ENCODE measurements around the gene SLC4A4. TPM values are rescaled to one million over a fixed set of nuclear protein-coding genes. Genes with fewer than 3 reads are reported as not detected.

SLC4A4 gene
- total RNA-seq, 2 donors from 2014 or later, result 99.0 to 124 TPM

- Histone ChIP-seq H3K4me1 (no peaks in the 10 kb centered on the region), H3K9ac (ENCODE audit: low read depth in 2 of 2, low read length in 2 of 2) (no peak overlapping the region), H3K36me3 (no peaks in the 10 kb centered on the region), H3K9me3 (no peaks in the 10 kb centered on the region), H3K27ac (no peak overlapping the region), H3K4me3 (no peak overlapping the region), H3K27me3 (no peaks in the 10 kb centered on the region)
- intact Hi-C loops (cut with DNase I), result no loop called here
- no peak for TF ChIP-seq CTCF (IDR thresholded peaks at IDR 0.05)
- no peak for DNase-seq
Observed at GRCh38 chr4:71380788-71381187, 42.0 kb downstream of the SLC4A4 start.

GRCh38 chr4:71382125-71382899 lies 43.5 kb downstream of the SLC4A4 start:
- H3K27me3 ChIP-seq, result no peaks in the 10 kb centered on the region
- no peak overlapping the region for H3K4me3 ChIP-seq
- no peaks in the 10 kb centered on the region for H3K36me3 ChIP-seq
- H3K9ac ChIP-seq (ENCODE audit: low read depth in 2 of 2, low read length in 2 of 2), result no peak overlapping the region
- no peaks in the 10 kb centered on the region for H3K4me1 ChIP-seq
- no peak for DNase-seq
- H3K9me3 ChIP-seq, result no peaks in the 10 kb centered on the region
- no peak overlapping the region for H3K27ac ChIP-seq
- intact Hi-C loops (cut with DNase I), result no loop called here
- no peak for TF ChIP-seq CTCF (IDR thresholded peaks at IDR 0.05)

- DNase-seq, result no peak
- H3K27me3 ChIP-seq, result no peaks in the 10 kb centered on the region
- no peaks in the 10 kb centered on the region for H3K9me3 ChIP-seq
- H3K36me3 ChIP-seq, result no peaks in the 10 kb centered on the region
- H3K9ac ChIP-seq (ENCODE audit: low read depth in 2 of 2, low read length in 2 of 2), result no peak overlapping the region
- no peaks in the 10 kb centered on the region for H3K4me1 ChIP-seq
- no peak overlapping the region for H3K4me3 ChIP-seq
- intact Hi-C loops (cut with DNase I), result no loop called here
- H3K27ac ChIP-seq, result no peak overlapping the region
- no peak for TF ChIP-seq CTCF (IDR thresholded peaks at IDR 0.05)
Observed at GRCh38 chr4:71382900-71383560, 44.2 kb downstream of the SLC4A4 start.

GRCh38 chr4:71383984-71384383 lies 45.2 kb downstream of the SLC4A4 start:
- no peaks in the 10 kb centered on the region for H3K4me1 ChIP-seq
- TF ChIP-seq CTCF (IDR thresholded peaks at IDR 0.05), result no peak
- H3K27me3 ChIP-seq, result no peaks in the 10 kb centered on the region
- intact Hi-C loops (cut with DNase I), result no loop called here
- no peak overlapping the region for H3K27ac ChIP-seq
- no peak for DNase-seq
- no peaks in the 10 kb centered on the region for H3K9me3 ChIP-seq
- H3K9ac ChIP-seq (ENCODE audit: low read depth in 2 of 2, low read length in 2 of 2), result no peak overlapping the region
- no peak overlapping the region for H3K4me3 ChIP-seq
- no peaks in the 10 kb centered on the region for H3K36me3 ChIP-seq

GRCh38 chr4:71389149-71389827 lies 50.5 kb downstream of the SLC4A4 start:
- Histone ChIP-seq H3K4me1 (no peaks in the 10 kb centered on the region), H3K27ac (no peak overlapping the region), H3K27me3 (no peaks in the 10 kb centered on the region), H3K9me3 (no peaks in the 10 kb centered on the region), H3K36me3 (no peaks in the 10 kb centered on the region), H3K9ac (ENCODE audit: low read depth in 2 of 2, low read length in 2 of 2) (no peak overlapping the region), H3K4me3 (no peak overlapping the region)
- no peak for TF ChIP-seq CTCF (IDR thresholded peaks at IDR 0.05)
- DNase-seq, result no peak
- intact Hi-C loops (cut with DNase I), result no loop called here

Measured in colonic mucosa (tissue), 4 donors.